NCI-H748 treated with DMSO at 0.1 percent for 48 hours (cell line): ENCODE results near the gene RNF225.
"Not testable (repeated sequence)": the region's sequence is repeated elsewhere in the genome, so short reads cannot be mapped to it uniquely, and the experiment has no call there.

Source experiments
- DNase-seq: peaks from one replicate; lab custom pipeline; 2025; lab: John Stamatoyannopoulos, UW

The RNF225 gene

GRCh38 chr19:58362272-58362994 lies 33.0 kb upstream of the RNF225 start, which contains the start of gene ZNF497:
Gene ZNF497 (minus strand): TSS chr19:58362751. CDS start chr19:58357635, 5,116 bp downstream.
- peak; percentile 94 for DNase-seq

GRCh38 chr19:58364146-58364545 lies 31.3 kb upstream of the RNF225 start:
- no peak for DNase-seq

- DNase-seq, result no peak
Measured at GRCh38 chr19:58366585-58367430, 28.6 kb upstream of the RNF225 start.

DNA sequence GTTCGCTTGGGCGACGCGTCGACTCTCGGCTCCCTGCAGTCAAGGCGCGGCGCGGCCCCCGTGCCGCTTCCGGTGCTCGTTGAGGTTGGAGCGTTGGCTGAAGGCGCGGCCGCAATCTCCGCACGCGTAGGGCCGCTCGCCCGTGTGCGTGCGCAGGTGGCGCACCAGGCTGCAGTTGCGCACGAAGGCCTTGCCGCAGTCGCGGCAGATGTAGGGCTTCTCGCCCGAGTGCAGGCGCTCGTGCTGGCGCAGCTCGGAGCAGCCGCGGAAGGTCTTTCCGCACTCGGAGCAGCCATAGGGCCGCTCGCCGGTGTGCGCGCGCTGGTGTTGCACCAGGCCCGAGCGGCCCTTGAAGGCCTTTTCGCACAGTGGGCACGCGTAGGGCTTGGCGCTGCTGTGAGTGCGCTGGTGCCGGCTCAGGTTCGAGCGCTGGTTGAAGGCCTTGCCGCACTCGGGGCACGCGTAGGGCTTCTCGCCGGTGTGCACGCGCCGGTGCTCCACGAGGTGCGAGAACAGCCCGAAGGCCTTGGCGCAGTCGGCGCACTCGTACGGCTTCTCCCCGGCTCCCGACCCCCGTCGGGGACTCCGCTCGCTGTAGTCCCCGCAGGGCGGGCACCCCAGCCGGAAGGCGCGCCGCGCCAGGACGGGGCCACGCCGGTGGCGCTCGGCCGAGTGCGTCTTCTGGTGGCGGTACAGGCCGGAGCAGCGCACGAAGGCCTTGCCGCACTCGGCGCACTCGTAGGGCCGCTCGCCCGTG lies 27.6 kb upstream of the RNF225 start:
- DNase-seq, result no peak

DNA sequence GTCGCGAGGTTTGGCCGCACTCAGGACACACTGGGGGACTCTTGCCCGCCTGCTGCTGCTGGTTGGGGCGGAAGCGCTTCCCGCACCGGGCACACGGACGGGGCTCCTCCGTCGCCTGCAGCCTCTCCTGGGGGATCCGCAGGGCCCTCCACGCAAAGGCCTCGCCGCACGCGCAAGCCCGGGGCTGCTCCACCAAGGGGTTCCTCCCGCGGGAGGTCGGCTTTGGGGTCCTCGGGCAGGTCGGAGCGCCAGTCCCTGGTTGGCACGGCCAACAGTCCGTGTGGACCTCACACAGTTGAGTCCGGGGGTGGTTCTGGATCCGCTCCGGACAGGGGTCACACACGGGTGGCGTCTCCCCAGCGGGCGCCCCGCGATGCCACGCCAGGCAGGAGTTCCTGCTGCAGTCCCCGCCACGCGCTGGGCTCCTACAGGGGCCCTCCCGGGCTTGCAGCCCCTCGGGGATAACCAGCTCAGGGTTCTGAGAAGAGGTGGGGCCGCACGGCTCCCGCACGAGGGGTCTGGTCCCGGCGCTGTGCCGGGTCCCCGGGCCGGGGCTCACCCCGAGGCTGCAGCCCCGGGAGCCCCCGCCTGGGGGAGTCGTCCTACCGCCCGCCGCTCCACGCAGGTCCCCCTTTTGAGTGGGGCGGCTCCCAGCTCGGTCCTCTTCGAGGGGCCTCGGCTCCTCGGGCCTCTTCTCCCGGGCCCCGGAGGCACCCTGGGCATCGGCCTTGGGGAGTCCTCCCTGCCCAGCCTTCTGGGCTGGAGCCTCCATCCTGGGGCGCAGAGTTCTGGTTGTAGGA lies 26.7 kb upstream of the RNF225 start:
- DNase-seq, result no peak

- DNase-seq, result no peak
Measured at GRCh38 chr19:58372311-58373133, 22.9 kb upstream of the RNF225 start.

DNA sequence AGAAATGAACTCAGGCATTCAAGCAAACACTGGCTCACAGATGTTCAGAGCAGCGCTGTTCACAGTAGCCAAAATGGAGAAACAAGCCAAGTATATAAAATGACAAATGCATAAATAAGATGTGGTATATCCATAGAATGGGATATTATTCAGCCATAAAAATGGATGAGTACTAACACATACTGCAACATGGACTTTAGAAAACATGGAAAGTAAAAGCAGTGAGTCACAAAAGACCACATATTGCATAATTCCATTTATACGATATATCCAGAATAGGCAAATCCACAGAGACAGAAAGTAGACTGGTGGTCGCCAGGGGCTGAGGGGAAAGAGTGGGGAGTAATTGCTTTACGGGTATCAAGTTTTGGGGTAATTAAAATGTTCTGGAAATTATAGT lies 21.3 kb upstream of the RNF225 start:
- no peak for DNase-seq

DNA sequence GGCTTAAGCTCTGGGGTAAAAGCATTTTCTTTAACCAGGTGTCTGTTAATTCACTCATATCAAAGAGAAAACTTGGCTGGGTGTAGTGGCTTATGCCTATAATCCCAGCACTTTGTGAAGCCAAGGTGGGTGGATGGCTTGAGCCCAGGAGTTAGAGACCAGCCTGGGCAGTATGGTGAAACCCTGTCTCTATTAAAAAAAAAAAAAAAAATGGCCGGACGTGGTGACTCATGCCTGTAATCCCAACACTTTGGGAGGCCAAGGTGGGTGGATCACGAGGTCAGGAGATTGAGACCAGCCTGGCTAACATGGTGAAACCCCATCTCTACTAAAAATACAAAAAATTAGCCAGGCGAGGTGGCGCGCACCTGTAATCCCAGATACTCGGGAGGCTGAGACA lies 18.7 kb upstream of the RNF225 start:
- DNase-seq, result not testable (repeated sequence)

DNA sequence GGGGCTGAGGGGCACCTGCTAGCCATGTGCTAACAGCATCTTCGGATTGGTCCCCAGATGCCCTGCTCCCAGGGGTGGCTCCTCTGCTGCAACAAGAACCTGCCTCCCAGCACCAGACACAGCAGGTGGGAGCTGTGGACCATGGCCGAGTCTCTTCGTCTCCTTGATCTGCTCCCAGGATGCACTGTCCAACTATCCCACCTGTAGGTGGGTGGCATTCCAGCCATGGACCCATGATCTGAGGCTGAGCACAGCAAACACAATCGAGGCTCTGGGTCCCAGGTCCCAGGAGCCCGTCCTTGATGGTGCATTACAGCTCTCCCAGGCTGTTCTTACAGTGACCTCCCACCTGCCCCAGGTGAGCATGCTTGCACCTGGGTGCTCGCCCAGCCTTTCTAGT lies 16.2 kb upstream of the RNF225 start:
- no peak for DNase-seq

DNA sequence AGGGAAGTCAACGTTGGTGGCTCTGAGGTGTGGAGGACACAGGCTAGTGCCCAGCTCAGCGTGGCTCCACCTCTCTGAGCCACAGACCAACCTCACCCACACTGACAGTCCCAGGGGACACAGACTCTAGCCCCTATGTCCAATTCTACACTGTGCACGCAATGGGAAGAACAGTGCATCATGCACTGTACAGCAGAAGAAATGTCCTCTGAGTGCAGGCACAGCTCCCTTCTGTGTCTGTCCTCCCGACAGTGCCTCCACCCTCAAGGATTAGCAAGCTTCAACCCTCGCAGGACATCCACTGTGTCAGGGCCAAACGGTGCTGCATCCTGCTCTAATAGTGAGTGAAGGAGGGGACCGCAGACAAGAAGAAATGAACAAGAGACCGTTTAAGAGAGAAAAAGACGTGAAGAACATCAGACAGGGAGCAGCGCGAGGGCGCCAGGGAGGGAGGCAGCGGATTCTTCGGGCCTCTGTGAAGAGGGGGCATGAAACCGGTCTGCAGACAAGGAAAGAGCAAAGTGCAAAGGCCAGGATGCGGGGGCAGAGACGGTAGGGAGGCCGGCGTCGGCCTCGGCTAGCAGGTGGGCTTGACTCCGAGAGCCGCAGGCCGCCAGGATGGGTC lies 15.3 kb upstream of the RNF225 start:
- DNase-seq, result peak; percentile 53

- DNase-seq, result peak; percentile 98
Measured at GRCh38 chr19:58380662-58381459, 14.6 kb upstream of the RNF225 start, which contains the start of gene ZNF837. Gene ZNF837 (minus strand): TSS chr19:58381030. CDS start chr19:58369332, 11,698 bp downstream.

DNA sequence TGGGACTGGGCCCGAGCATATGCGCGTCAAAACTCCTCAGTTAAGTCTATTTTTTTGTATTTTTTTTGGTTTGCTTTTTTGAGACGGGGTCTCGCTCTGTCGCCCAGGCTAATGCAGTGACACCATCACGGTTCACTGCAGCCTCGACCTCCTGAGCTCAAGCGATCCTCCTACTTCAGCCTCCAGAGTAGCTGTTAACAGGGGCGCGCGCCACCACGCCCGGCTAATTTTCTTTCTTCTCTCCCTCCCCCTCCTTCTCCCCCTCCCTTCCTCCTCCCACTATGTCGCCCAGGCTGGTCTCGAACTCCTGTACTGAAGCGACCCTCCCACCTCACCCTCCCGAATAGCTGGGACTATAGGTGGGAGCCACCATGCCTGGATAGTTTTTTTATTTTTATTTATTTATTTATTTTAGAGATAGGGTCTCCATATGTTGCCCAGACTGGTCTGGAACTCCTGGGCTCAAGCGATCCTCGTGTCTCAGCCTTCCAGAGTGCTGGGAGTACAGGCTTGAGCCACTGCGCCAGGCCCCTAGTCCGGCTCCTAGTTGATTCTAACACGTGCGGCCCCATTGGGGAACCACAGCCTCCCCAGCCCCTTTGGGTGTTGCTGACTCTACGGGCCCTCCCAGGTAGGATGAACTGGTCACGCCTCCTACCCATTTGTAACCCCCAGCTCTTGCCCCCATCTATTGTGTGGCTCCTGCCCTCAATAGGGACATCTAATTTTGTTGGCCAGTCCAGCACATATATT lies 13.8 kb upstream of the RNF225 start:
- no peak for DNase-seq

DNA sequence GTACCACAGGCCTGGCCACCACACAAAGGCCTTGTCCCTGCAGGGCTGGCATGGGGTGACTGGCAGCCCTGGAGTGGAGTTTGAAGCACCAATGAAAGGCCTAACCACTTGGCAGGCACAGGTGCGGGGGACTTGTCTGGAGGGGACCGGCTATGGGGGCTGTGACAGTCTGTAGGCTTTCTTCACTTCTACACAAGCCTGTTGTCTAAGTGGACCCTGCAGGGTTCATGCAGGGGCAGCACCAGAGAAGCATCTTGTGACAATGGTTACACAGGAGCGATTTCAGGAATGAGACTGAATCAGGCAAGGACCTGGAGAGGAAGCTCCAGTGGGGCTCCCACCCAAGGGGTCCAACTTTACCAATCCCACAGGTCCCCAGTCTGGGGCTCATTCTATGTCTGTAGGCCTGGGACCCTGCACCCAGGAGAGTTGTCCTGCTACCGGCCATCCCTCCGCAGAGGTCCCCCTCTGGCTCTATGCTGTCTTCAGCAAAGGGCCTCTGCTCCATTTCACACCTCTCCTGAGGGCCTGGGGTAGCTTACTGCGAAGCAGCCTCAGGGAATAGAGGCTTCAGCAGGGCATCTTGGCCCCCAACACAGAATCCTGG lies 12.4 kb upstream of the RNF225 start:
- no peak for DNase-seq

GRCh38 chr19:58385313-58385890 lies 10.1 kb upstream of the RNF225 start:
- no peak for DNase-seq

DNA sequence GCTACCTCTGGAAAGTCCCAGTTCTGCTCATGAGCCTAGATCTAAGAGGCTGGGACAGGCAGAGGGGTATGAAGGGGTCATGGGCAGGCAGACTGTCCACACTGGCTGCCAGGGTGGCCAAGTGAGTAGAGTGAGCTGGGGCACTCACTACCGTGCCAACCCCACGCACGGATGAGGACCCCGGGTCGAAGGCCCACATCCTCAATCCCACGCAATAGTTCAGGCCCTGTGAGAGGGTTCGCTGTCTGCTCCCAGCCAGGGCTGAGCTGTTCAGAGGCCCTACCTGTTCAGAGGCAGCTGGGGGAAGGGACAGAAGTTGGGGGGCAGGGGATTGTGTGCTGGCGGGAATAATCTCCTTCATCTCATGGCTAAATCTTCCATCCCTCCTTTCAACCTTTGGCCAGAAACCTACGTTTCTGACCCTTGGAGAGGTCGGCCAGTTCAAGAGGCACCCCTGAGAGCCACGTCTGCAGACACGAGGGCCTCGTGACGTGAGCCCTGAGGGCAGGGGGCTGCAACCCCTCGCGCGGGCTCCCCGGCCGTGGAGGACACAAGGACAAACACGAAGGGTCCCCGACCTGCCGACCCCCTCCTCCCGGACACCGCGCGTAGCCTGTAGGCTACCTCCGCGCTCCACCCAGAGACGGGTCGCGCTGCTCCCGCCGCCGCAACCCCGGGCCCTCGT lies 9.4 kb upstream of the RNF225 start:
- no peak for DNase-seq

GRCh38 chr19:58386576-58387337 lies 8.7 kb upstream of the RNF225 start, which contains the start of gene RPS5:
Gene RPS5 (plus strand): TSS chr19:58387269. CDS start chr19:58388138, 869 bp downstream.
- peak; percentile 98 for DNase-seq
